IMR-90 (cell line): ENCODE results near the gene RIOK2. TPM values are rescaled to one million over a fixed set of nuclear protein-coding genes. Genes with fewer than 3 reads are reported as not detected.
A peak's percentile ranks its signal among the peaks of the same experiment; 100 is the strongest.

ENCODE experiments used
- ATAC-seq: fragments of 200-7000 bp; cut with Tn5 transposase; 2 replicates; pipeline ENCODE4 v1.9.1; 2020; ENCODE audit warnings: low read depth, mild to moderate bottlenecking, moderate library complexity
- BruUV-seq: library from RNA; stranded (reverse); fragments of 400-500 nt; replicated peaks from 2 replicates; lab custom pipeline; 2021; lab: Mats Ljungman, UMichigan
- CTCF ChIA-PET: fragments of 300-600 bp; formaldehyde crosslinking; extraction: SDS; loops from one replicate; lab custom pipeline; 2021; ENCODE audit warnings: antibody characterized with exemption; lab: Yijun Ruan, JAX
- POLR2A ChIA-PET: fragments of 300-600 bp; sonication (Branson Sonifier 250); formaldehyde crosslinking; loops from one replicate; lab custom pipeline; 2022; ENCODE audit warnings: antibody characterized with exemption; ENCODE audit not compliant: unreplicated experiment; lab: Charles Lee
- DNase-seq: peaks from one replicate; pipeline ENCODE4 v3.0.0; 2013
- H2AFZ ChIP-seq: replicated peaks from 2 replicates; pipeline ENCODE3; 2013; ENCODE audit warnings: low read length, mild to moderate bottlenecking; ENCODE audit not compliant: poor library complexity
- H2AK5ac ChIP-seq: 2 replicates; pipeline ENCODE4 v1.6.1; 2013; ENCODE audit warnings: low read depth, low read length, inconsistent platforms
- H2AK9ac ChIP-seq: replicated peaks from 2 replicates; pipeline ENCODE3; 2013; ENCODE audit warnings: mild to moderate bottlenecking, low read depth, low read length, moderate library complexity; ENCODE audit not compliant: poor library complexity
- H2BK120ac ChIP-seq: 2 replicates; pipeline ENCODE4 v1.6.1; 2013; ENCODE audit warnings: low read depth, low read length, inconsistent platforms
- H2BK15ac ChIP-seq: 3 replicates; pipeline ENCODE4 v1.6.1; 2013; ENCODE audit warnings: low read depth, low read length, inconsistent platforms
- H2BK20ac ChIP-seq: 2 replicates; pipeline ENCODE4 v1.6.1; 2013; ENCODE audit warnings: low read depth, mild to moderate bottlenecking, inconsistent platforms, low read length, moderate library complexity
- H2BK5ac ChIP-seq: 2 replicates; pipeline ENCODE4 v1.6.1; 2013; ENCODE audit warnings: mild to moderate bottlenecking, low read depth, low read length, inconsistent platforms; ENCODE audit not compliant: poor library complexity, severe bottlenecking
- H3K14ac ChIP-seq: replicated peaks from 2 replicates; pipeline ENCODE4 v1.6.1; 2013; ENCODE audit warnings: low read depth, low read length, inconsistent platforms
- H3K18ac ChIP-seq: 2 replicates; pipeline ENCODE4 v1.6.1; 2013; ENCODE audit warnings: low read depth, low read length, control low read depth
- H3K23ac ChIP-seq: 2 replicates; pipeline ENCODE4 v1.6.1; 2013; ENCODE audit warnings: low read depth, low read length, inconsistent platforms
- H3K27ac ChIP-seq: 2 replicates; pipeline ENCODE4 v1.5.1; 2013; ENCODE audit warnings: mild to moderate bottlenecking, control low read depth, low read length; ENCODE audit not compliant: insufficient read depth
- H3K27me3 ChIP-seq: 2 replicates; pipeline ENCODE4 v1.6.1; 2013; ENCODE audit warnings: low read length; ENCODE audit not compliant: control insufficient read depth, insufficient read depth
- H3K36me3 ChIP-seq: 2 replicates; pipeline ENCODE4 v1.6.1; 2013; ENCODE audit warnings: low read length, mixed read lengths; ENCODE audit not compliant: control insufficient read depth, insufficient read depth
- H3K4ac ChIP-seq: 2 replicates; pipeline ENCODE4 v1.6.1; 2013; ENCODE audit warnings: low read depth, low read length, inconsistent platforms
- H3K4me1 ChIP-seq: 2 replicates; pipeline ENCODE4 v1.6.1; 2013; ENCODE audit warnings: low read length, mixed read lengths; ENCODE audit not compliant: control insufficient read depth, insufficient read depth
- H3K4me2 ChIP-seq: 2 replicates; pipeline ENCODE4 v1.6.1; 2013; ENCODE audit warnings: low read depth, mild to moderate bottlenecking, control low read depth, low read length, moderate library complexity
- H3K4me3 ChIP-seq: 2 replicates; pipeline ENCODE4 v1.5.1; 2013; ENCODE audit warnings: low read depth, mild to moderate bottlenecking, control low read depth, low read length, moderate library complexity; ENCODE audit not compliant: insufficient read depth
- H3K56ac ChIP-seq: 2 replicates; pipeline ENCODE4 v1.6.1; 2013; ENCODE audit warnings: low read length, inconsistent platforms; ENCODE audit not compliant: insufficient read depth; ENCODE audit errors: extremely low read depth
- H3K79me1 ChIP-seq, 2 experiments: 2 replicates each; pipeline ENCODE4 v1.6.1; 2013; ENCODE audit warnings: low read length in 2 of 2, inconsistent platforms in 1 of 2, low read depth in 1 of 2
- H3K9ac ChIP-seq: 2 replicates; pipeline ENCODE4 v1.6.1; 2013; ENCODE audit warnings: low read depth, low read length, control low read depth
- H3K9me1 ChIP-seq: 2 replicates; pipeline ENCODE4 v1.6.1; 2013; ENCODE audit warnings: low read length, inconsistent platforms; ENCODE audit not compliant: insufficient read depth
- H3K9me3 ChIP-seq: 2 replicates; pipeline ENCODE4 v1.6.1; 2013; ENCODE audit warnings: low read length; ENCODE audit not compliant: control insufficient read depth, insufficient read depth
- H4K20me1 ChIP-seq: 2 replicates; pipeline ENCODE4 v1.6.1; 2013; ENCODE audit warnings: low read length, inconsistent platforms; ENCODE audit not compliant: insufficient read depth
- H4K5ac ChIP-seq: 2 replicates; pipeline ENCODE4 v1.6.1; 2013; ENCODE audit warnings: mild to moderate bottlenecking, low read depth, low read length, control low read depth
- H4K8ac ChIP-seq, 2 experiments: 2 replicates each; pipeline ENCODE4 v1.6.1; 2013; ENCODE audit warnings: low read depth in 2 of 2, low read length in 2 of 2, control low read depth in 1 of 2, inconsistent platforms in 1 of 2
- H4K91ac ChIP-seq: 2 replicates; pipeline ENCODE4 v1.6.1; 2013; ENCODE audit warnings: low read depth, low read length, inconsistent platforms; ENCODE audit not compliant: insufficient read depth
- CTCF ChIP-seq: conservative IDR thresholded peaks from 2 replicates; pipeline ENCODE4 v1.5.1; 2012; ENCODE audit warnings: mild to moderate bottlenecking, low read depth, low read length, improper control_type of control experiment
- MXI1 ChIP-seq: IDR thresholded peaks from 2 replicates; pipeline ENCODE4 v1.6.1; 2012; ENCODE audit warnings: low read depth, mild to moderate bottlenecking, low read length, moderate library complexity, borderline replicate concordance
- RAD21 ChIP-seq: IDR thresholded peaks from 2 replicates; pipeline ENCODE4 v1.6.1; 2012; ENCODE audit warnings: low read length, improper control_type of control experiment
- SMC3 ChIP-seq: fragments of 150-350 bp; IDR thresholded peaks from 2 replicates; pipeline ENCODE4 v1.6.1; 2016; ENCODE audit warnings: low read depth, mild to moderate bottlenecking, antibody characterized with exemption, low read length, moderate library complexity
- WGBS, 2 experiments: methylation state at CpG; one replicate each; pipeline versions ENCODE4 v1.1.5 to v1.1.7; 2013; ENCODE audit warnings: missing lambda C conversion rate in 2 of 2; ENCODE audit not compliant: insufficient read length in 1 of 2; ENCODE audit errors: extremely low coverage in 2 of 2; 5-methylcytosine and 5-hydroxymethylcytosine counted together
- dilution Hi-C: fragments of 300-500 bp; cut with HindIII; formaldehyde crosslinking; loops from one replicate; pipeline ENCODE4 v1.14.3; 2018; ENCODE audit warnings: low sequenced_read_pairs; ENCODE audit not compliant: unreplicated experiment
- in situ Hi-C: fragments of 300-500 bp; cut with MboI; formaldehyde crosslinking; loops from 3 replicates; pipeline ENCODE4 v1.14.3; 2019; ENCODE audit warnings: low sequenced_read_pairs, inconsistent platforms, mixed read lengths
- intact Hi-C: fragments of 100-400 bp; cut with micrococcal nuclease; formaldehyde crosslinking; loops from 2 replicates; pipeline ENCODE4 v1.10.0; 2022
- polyA plus RNA-seq, 3 experiments: library from polyadenylated mRNA; depleted of rRNA; stranded (reverse); fragments of >200 nt; gene quantifications; 2 replicates each; pipeline ENCODE4 v1.2.3, GENCODE V29; 2012; ENCODE audit warnings: low replicate concordance in 1 of 3
- total RNA-seq: library from RNA; depleted of rRNA; stranded (reverse); fragments of >200 nt; gene quantifications from 2 replicates; pipeline ENCODE4 v1.2.3, GENCODE V29; 2012

The RIOK2 gene
- total and polyA plus RNA-seq, 2 of the 4 experiments (the other 2 are of a cell fraction) = 10.7 to 17.7 TPM

DNA sequence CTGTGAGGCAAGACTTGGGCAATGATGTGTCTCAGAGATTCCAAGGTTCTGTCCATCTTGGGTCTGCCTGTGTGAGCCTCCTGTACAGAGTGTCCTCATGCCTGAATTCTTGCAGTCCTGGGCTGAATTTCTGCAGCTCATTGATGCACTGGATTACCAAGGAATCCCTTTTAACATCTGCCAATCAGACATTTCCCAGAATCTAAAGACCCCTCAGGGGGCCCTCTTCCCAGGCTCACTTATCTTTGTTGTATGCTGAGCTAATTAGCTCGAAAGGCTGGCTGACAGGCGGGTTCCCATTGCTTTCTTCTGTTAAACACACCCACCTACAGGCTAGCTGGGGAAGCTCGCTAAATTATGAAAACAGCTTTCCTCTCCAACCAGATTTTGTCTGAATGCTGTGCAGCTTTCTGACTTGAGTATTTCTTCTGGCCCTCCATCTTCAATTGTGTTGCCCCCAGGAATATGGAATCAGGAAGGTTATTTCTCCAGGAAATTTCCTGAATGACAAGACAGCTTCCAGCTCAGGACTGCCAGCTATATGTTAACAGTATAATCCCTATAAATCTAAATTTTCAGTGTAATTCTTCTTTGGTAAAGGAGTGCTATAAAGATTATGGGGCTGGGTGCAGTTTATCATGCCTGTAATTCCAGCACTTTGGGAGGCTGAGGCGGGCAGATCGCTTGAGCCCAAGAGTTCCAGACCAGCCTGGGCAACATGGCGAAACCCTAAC is 40.4 kb downstream of the RIOK2 start, which contains the start of gene LIX1:
TSS of gene LIX1 (minus strand) at position 91 of the 734 bp plus-strand sequence. CDS start at position 56, 35 bp downstream.
- Histone ChIP-seq H3K4me1 (no peaks in the 10 kb centered on the region), H3K56ac (no peak within 1 kb of the TSS), H2AK5ac (no peak within 1 kb of the TSS), H3K4me3 (no peak within 1 kb of the TSS), H3K27ac (no peak within 1 kb of the TSS), H3K9ac (no peak within 1 kb of the TSS), H2BK120ac (no peak within 1 kb of the TSS), H3K14ac (no peak within 1 kb of the TSS), H3K9me1 (no peaks in the 10 kb centered on the region), H3K9me3 (no peaks in the 10 kb centered on the region), H4K5ac (no peak within 1 kb of the TSS), H4K8ac (no peak within 1 kb of the TSS), H2BK5ac (no peak within 1 kb of the TSS), H2BK15ac (no peak within 1 kb of the TSS), H3K36me3 (no peaks in the 10 kb centered on the region), H2AK9ac (no peak within 1 kb of the TSS), H3K27me3 (peaks cover 23% of the 10 kb centered on the region), H3K18ac (no peak within 1 kb of the TSS), H3K23ac (no peak within 1 kb of the TSS), H3K4me2 (no peak within 1 kb of the TSS), H3K4ac (no peak within 1 kb of the TSS), H2BK20ac (no peak within 1 kb of the TSS), H2AFZ (no peak within 1 kb of the TSS), H4K20me1 (no peaks in the 10 kb centered on the region), H4K91ac (no peak within 1 kb of the TSS), H3K79me1 (no peaks in the 10 kb centered on the region)
- intact Hi-C loops (loop anchor here (1.0 to 5.0 kb wide), 3 partner anchors 146 to 273 kb away; partner anchors contain the start of gene LNPEP), in situ Hi-C loops (no loop called here), dilution Hi-C loops (no loop called here)
- peak; percentile 94 for ATAC-seq
- TF ChIP-seq MXI1 (no peak), SMC3 (peak; percentile 36; the same call in 1 of the 2 replicates), RAD21 (peak; percentile 68), CTCF (peak; percentile 61)
- ChIA-PET CTCF (interaction anchor here (0.6 to 1.9 kb wide), 12 partner anchors 9 to 391 kb away, joined by 3 to 15 read pairs (median 5); no protein-coding TSS in a partner anchor), POLR2A (no interaction called here)
- peak; percentile 36 for DNase-seq
- BruUV-seq = no TSS peak
- WGBS, 2 experiments = 17% methylated on average over 2 of the region's 6 CpGs; no CpG with 5 or more reads in 1 of the 2 experiments
